ENCODE data around the gene CLIC5.

The CLIC5 gene

DNA sequence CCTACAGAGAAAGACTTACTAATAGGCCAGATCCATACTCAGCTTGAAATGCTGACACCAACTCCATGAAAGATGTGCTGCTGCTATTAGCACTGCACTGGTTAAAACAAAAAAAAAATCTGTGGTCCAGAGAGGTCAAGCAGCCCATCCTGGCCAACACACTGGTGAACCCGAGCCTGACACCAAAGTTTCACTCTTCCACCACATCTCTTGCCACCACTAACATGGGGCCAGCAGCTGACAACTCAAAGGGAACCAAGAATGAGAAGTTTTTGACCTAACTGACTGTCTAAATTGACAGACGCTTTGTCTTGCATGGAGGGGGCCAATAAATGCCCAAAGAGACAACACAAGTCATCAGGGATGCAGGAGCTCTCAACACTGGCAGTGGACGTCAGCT is 5.4 kb downstream of the CLIC5 start:
- Histone ChIP-seq H3F3A (ENCODE audit: low read depth) (no peaks in the 10 kb centered on the region), H3K4me3 (ENCODE audit: low read length, poor library complexity, severe bottlenecking) (no peak overlapping the region), H3K4me1 (ENCODE audit: insufficient read depth, low read length, poor library complexity, severe bottlenecking) (peaks cover 10% of the 10 kb centered on the region), H3K9ac (ENCODE audit: low read depth, low read length, poor library complexity, severe bottlenecking) (no peak overlapping the region), H3K79me2 (ENCODE audit: insufficient read depth, low read length) (no peaks in the 10 kb centered on the region), H3K9me2 (replicated peaks; ENCODE audit: low read depth, low read length) (no peaks in the 10 kb centered on the region), H3K36me3 (ENCODE audit: insufficient read depth, low read length) (no peaks in the 10 kb centered on the region), H3K27me3 (ENCODE audit: insufficient read depth, low read length, poor library complexity, severe bottlenecking) (no peaks in the 10 kb centered on the region), H2AFZ (ENCODE audit: low read length) (no peak overlapping the region), H4K20me1 (ENCODE audit: insufficient read depth, low read length, poor library complexity, severe bottlenecking) (no peaks in the 10 kb centered on the region), H3K9me3 (ENCODE audit: insufficient read depth, low read depth, low read length) (no peaks in the 10 kb centered on the region), H3K4me2 (ENCODE audit: low read depth, low read length, poor library complexity, severe bottlenecking) (no peak overlapping the region)
- TF ChIP-seq, protein P1, sequence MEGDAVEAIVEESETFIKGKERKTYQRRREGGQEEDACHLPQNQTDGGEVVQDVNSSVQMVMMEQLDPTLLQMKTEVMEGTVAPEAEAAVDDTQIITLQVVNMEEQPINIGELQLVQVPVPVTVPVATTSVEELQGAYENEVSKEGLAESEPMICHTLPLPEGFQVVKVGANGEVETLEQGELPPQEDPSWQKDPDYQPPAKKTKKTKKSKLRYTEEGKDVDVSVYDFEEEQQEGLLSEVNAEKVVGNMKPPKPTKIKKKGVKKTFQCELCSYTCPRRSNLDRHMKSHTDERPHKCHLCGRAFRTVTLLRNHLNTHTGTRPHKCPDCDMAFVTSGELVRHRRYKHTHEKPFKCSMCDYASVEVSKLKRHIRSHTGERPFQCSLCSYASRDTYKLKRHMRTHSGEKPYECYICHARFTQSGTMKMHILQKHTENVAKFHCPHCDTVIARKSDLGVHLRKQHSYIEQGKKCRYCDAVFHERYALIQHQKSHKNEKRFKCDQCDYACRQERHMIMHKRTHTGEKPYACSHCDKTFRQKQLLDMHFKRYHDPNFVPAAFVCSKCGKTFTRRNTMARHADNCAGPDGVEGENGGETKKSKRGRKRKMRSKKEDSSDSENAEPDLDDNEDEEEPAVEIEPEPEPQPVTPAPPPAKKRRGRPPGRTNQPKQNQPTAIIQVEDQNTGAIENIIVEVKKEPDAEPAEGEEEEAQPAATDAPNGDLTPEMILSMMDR (conservative IDR thresholded peaks at IDR 0.05; ENCODE audit: low read length) = no peak
- no peak for TF ChIP-seq EZH2phosphoT487 (IDR thresholded peaks at IDR 0.05; ENCODE audit: borderline replicate concordance)

DNA sequence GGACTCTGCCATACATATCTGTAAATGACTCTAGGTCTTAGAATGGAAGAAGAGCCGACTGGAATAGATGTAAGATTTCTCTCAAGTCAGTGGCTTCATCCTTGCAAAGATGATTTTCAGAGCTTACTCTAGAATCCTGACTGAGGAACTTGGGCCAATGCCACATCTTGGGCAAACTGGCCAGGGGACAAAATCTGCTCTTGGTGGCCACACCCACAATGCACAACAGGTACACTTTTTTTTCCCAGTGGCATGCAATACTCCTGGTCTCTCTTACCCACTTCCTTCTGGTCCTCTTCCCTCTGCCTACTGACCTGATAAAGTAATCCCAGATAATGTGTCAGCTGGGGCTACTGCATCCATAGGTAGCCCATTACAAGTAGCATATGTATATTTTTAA is 13.4 kb downstream of the CLIC5 start:
- Histone ChIP-seq H3K79me2 (ENCODE audit: insufficient read depth, low read length) (no peaks in the 10 kb centered on the region), H3K9ac (ENCODE audit: low read depth, low read length, poor library complexity, severe bottlenecking) (no peak overlapping the region), H3F3A (ENCODE audit: low read depth) (no peaks in the 10 kb centered on the region), H3K27me3 (ENCODE audit: insufficient read depth, low read length, poor library complexity, severe bottlenecking) (no peaks in the 10 kb centered on the region), H3K36me3 (ENCODE audit: insufficient read depth, low read length) (no peaks in the 10 kb centered on the region), H3K4me2 (ENCODE audit: low read depth, low read length, poor library complexity, severe bottlenecking) (no peak overlapping the region), H3K4me3 (ENCODE audit: low read length, poor library complexity, severe bottlenecking) (no peak overlapping the region), H3K4me1 (ENCODE audit: insufficient read depth, low read length, poor library complexity, severe bottlenecking) (no peaks in the 10 kb centered on the region), H2AFZ (ENCODE audit: low read length) (no peak overlapping the region), H3K9me2 (replicated peaks; ENCODE audit: low read depth, low read length) (no peaks in the 10 kb centered on the region), H4K20me1 (ENCODE audit: insufficient read depth, low read length, poor library complexity, severe bottlenecking) (no peaks in the 10 kb centered on the region), H3K9me3 (ENCODE audit: insufficient read depth, low read depth, low read length) (no peaks in the 10 kb centered on the region)
- TF ChIP-seq, protein P1 (conservative IDR thresholded peaks at IDR 0.05; ENCODE audit: low read length) = no peak
- TF ChIP-seq EZH2phosphoT487 (IDR thresholded peaks at IDR 0.05; ENCODE audit: borderline replicate concordance) = no peak

DNA sequence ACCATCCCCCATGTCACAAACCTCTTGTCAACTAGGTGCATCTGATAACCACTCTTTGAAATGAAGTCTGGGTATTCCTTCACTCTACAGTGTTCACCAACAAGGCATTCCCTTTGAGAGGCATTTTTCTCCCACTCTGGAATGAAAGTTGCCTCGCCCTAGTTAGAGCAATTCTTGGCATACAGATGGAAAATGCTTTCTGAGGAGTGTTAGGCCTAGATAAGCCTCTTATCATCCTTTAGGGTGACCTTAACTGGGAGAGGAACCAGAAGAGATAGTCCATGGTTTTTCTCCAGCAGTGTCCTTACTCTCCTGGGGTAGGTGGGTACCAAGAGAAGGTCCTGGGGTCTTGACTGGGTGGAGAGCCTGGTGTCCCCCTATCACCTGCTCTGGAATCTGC is 14.8 kb downstream of the CLIC5 start:
- H3F3A ChIP-seq (ENCODE audit: low read depth) = no peaks in the 10 kb centered on the region
- H3K27me3 ChIP-seq (ENCODE audit: insufficient read depth, low read length, poor library complexity, severe bottlenecking) = no peaks in the 10 kb centered on the region
- H3K9me2 ChIP-seq (replicated peaks; ENCODE audit: low read depth, low read length) = no peaks in the 10 kb centered on the region
- H3K9me3 ChIP-seq (ENCODE audit: insufficient read depth, low read depth, low read length) = no peaks in the 10 kb centered on the region
- no peaks in the 10 kb centered on the region for H3K36me3 ChIP-seq (ENCODE audit: insufficient read depth, low read length)
- no peak overlapping the region for H3K9ac ChIP-seq (ENCODE audit: low read depth, low read length, poor library complexity, severe bottlenecking)
- no peak overlapping the region for H3K4me2 ChIP-seq (ENCODE audit: low read depth, low read length, poor library complexity, severe bottlenecking)
- H3K79me2 ChIP-seq (ENCODE audit: insufficient read depth, low read length) = no peaks in the 10 kb centered on the region
- H3K4me3 ChIP-seq (ENCODE audit: low read length, poor library complexity, severe bottlenecking) = no peak overlapping the region
- H3K4me1 ChIP-seq (ENCODE audit: insufficient read depth, low read length, poor library complexity, severe bottlenecking) = no peaks in the 10 kb centered on the region
- H2AFZ ChIP-seq (ENCODE audit: low read length) = no peak overlapping the region
- TF ChIP-seq, protein P1 (conservative IDR thresholded peaks at IDR 0.05; ENCODE audit: low read length) = no peak
- TF ChIP-seq EZH2phosphoT487 (IDR thresholded peaks at IDR 0.05; ENCODE audit: borderline replicate concordance) = no peak
- H4K20me1 ChIP-seq (ENCODE audit: insufficient read depth, low read length, poor library complexity, severe bottlenecking) = no peaks in the 10 kb centered on the region
